GM21367 (cell line): ENCODE data around the gene CASS4.

Experiments used
- ATAC-seq: cut with Tn5 transposase; IDR thresholded peaks from one replicate; pipeline ENCODE4 v1.9.1; 2021; ENCODE audit not compliant: unreplicated experiment

Gene CASS4

GRCh38 chr20:56422824-56423189, 10.7 kb downstream of the CASS4 start:
- ATAC-seq, result no peak

DNA sequence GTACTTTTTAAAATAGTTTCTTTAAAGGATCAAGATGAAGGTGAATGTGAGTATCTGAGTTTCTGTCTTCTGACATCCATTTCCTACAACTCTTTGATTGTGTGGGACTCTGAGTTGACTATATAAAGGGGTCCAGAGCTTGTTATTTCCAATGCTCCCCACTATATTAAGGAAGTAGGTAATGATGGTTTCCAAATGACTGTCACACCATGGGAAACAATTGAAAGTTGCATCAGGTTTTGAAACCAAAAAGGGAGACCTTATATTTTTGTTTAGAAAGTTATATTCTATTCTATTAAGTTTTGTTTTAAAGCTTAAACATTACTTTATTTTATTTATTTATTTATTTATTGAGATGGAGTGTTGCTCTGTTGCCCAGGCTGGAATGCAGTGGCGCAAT, 11.2 kb downstream of the CASS4 start:
- no peak for ATAC-seq

GRCh38 chr20:56423886-56424285, 11.8 kb downstream of the CASS4 start:
- no peak for ATAC-seq

DNA sequence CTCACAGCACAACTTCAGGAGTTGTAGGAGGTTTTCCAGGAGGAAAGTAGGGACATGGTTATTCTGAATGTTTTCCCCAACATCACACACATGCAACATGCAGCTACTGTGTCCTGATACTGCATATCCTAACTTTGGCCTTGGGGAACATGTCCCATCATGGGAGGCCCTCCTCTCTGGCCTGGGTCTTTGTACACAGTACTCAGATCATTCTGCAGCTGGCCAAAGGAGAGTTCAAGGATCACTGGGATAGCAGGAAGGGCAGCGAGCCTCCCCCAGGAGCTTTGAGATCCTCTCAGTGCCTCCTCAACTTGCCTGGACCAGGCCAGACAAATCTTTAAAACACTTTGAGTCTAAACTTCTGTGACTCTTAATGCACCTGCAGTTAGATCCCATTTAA, 12.9 kb downstream of the CASS4 start:
- ATAC-seq, result no peak

DNA sequence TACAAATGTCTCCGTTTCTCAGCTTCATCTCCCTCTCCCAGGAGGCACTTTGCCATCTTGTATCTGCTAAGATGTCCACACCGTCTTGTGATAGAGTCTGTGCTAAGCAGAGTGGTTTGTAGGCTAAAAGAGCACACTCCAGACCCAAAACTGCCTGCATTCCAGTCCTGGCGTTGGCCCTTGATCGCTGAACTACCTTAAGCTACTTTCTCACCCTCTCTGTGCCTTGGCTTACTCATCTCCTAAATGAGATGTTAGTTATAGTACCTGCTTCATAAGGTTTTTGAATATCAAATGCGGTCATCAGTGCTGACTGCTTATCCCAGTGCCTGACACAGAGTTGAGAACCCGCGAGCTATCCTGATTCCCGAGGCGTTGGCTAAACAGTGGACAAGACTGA, 14.0 kb downstream of the CASS4 start:
- no peak for ATAC-seq

DNA sequence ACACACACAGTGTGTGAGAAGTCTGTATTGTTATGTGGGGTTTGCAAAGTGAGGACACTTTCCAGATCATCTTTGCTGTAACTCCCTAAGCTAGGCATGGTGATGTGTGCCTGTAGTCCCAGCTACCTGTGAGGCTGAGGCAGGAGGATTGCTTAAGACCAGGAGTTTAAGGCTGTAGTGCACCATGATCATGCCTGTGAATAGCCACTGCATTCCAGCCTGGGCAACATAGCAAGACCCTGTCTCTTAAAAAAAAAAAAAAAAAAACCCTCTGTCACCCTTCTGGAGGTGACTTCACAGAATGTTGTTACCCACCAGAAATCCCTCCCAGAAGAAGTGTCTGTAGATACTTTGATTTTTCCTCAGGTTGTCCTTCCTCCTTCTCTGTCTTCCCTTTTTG, 14.9 kb downstream of the CASS4 start:
- ATAC-seq, result no peak

DNA sequence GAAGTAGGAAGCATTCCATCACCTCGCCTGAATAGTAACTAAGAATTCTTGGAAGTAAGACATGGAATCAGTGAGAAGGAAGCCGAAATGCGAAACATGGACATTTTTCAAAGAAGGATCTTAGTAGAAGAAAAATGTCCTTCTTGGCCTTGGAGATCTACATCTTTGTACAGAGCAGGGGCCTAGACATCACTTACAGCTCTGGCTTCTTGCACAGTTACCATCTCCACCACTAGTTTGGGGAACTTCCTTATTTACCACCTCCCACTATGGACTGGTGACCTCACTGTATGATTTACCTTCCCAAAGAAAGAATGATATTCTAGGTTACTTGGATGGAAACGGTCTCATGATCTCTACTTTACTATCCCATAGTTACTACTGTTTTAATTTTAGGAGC, 15.7 kb downstream of the CASS4 start:
- ATAC-seq, result no peak

GRCh38 chr20:56428410-56428809, 16.4 kb downstream of the CASS4 start:
- no peak for ATAC-seq

DNA sequence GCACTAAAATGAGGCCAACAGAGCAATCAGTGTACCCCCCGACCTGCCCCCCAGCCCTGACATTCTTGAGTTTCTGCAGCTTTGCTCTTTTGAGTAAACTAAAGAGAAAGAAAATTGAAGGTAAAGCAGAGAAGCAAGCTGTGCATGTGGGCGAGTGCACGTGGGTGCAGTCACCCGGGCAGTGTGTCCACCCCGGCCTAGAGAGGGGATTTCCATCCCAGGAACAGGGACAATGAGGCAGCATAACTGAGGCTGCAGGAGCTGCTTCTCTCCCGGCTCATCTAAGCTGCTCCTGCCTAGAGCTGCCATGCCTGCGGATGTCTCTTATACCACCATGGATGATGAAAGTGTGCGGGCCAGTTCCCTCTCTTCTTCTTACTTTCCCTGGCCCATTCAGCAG, 16.8 kb downstream of the CASS4 start:
- no peak for ATAC-seq

GRCh38 chr20:56429502-56429901, 17.4 kb downstream of the CASS4 start:
- ATAC-seq, result no peak

- ATAC-seq, result no peak
These were observed 17.9 kb downstream of the CASS4 start for GRCh38 chr20:56429941-56430340.

DNA sequence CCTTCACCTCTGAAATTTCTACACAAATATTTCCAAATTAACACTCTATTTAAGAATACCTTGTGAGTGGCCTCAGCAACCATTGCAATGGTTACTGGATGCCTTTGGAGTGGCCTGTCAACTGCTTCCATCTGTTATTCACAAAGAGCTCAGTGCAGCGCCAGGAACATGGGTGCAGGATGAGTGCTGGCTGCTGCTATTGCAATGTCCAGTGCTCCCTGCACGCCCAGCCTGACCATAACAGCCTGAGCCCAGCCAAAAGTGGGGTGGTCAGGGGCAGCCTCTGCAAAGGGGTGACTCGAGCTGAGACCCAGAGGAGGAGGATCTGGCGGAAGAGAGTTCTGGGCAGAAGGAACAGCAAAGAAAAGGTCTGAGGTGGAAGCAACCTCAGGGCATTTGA, 18.4 kb downstream of the CASS4 start:
- no peak for ATAC-seq

DNA sequence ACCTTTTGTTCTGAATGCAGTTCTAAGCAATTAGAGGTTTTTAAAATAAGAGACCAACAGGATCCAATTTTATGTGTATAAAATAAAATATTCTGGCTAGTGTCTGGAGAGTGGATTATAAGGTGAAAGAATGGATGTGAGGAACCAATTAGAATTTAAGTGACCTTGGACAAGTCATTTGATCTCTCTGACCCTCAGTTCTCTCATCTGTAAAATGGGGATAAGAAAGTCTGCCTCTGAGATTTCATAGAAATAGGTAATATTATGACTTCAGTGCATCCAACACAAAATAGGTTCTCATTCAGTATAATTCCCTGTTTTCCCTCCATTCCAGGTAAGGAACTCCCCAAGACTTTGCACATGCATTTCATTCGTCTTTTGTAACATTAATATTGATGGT, 18.9 kb downstream of the CASS4 start:
- ATAC-seq, result no peak

GRCh38 chr20:56431471-56431870, 19.4 kb downstream of the CASS4 start:
- no peak for ATAC-seq

DNA sequence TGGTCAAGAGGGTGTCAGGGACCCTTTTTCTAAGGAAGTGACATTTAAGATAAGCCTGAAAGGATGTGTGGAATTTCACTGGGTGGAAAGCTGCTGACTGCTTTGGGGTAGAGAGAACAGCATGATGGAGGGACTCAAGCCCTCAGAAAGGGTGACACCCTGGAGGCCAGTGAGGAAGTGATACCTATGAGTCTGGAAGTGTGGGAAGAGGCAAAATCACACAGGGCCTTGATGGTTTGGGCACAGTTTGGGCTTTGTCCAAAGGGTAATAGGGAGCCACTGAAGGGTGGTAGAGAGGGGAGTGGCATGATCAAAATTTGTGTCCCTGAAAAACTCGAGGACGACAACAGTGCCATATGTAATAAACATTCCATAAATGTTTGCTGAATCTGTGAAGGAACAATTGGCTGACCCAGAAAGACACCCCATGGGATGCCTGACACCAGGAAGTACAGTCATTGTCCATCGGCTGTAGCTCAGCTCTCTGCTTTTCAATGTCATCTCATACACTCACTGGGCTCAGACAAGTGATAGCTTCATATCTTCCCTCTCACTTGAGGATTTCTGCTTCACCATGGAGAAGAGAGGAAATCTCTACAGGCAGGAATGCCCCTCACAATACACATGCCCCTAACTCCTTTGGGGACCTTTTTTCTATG, 21.3 kb downstream of the CASS4 start:
- ATAC-seq, result no peak

GRCh38 chr20:56433880-56434255, 21.8 kb downstream of the CASS4 start:
- no peak for ATAC-seq

DNA sequence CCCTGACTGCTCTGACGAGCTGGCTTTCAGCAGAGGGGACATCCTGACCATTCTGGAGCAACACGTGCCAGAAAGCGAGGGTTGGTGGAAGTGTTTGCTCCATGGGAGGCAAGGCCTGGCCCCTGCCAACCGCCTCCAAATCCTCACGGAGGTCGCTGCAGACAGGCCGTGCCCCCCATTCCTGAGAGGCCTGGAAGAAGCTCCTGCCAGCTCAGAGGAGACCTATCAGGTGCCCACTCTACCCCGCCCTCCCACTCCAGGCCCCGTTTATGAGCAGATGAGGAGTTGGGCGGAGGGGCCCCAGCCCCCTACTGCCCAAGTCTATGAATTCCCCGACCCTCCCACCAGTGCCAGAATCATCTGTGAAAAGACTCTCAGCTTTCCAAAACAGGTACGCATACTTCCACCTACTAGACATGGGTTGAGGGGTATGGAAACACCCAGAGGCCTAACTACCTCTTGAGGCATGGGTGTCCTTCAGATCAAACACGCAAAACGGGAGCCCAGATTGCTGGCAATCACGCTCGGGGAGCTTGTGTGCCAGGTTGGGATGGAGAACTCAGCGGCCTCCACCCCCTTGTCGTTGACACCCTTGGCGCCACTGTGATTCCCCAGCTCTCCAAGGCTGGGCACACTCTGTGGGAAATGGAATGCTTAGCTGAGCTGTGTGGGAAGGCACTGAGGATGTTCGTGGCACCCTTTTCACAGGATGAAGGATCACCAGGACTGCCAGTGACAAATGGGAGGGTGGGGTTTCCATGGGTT, 25.3 kb downstream of the CASS4 start:
- no peak for ATAC-seq

DNA sequence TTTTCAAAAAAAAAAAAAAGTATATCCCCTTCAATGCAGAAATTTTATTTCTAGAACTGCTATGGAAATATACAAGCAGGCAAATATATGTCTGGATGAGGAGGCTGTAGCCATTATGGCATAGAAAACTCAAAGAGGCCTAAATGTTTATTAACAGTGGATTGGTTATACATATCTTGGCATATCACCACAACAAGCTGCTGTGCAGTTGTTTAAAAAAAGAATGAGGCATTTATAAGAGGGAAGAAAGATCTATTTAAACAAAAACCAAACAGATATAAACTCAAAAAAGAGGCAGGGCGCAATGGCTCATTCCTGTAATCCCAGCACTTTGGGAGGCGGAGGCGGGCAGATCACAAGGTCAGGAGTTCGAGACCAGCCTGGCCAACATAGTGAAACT, 26.2 kb downstream of the CASS4 start:
- no peak for ATAC-seq

- ATAC-seq, result no peak
These were observed 27.8 kb downstream of the CASS4 start for GRCh38 chr20:56439771-56440291.

GRCh38 chr20:56440346-56441007, 28.4 kb downstream of the CASS4 start:
- ATAC-seq, result no peak

- ATAC-seq, result no peak
These were observed 30.6 kb downstream of the CASS4 start for GRCh38 chr20:56442389-56443365.
